C4-2B (cell line): ENCODE measurements around the gene PDE4D.

ENCODE experiments used
- ZFX ChIP-seq: fragments of 450-650 bp; IDR thresholded peaks from 2 replicates; pipeline ENCODE4 v1.6.1; 2017
- TF ChIP-seq, protein P1 (sequence below): fragments of 450-650 bp; conservative IDR thresholded peaks from 2 replicates; pipeline ENCODE4 v1.5.1; 2017; ENCODE audit warnings: mild to moderate bottlenecking

DNA sequence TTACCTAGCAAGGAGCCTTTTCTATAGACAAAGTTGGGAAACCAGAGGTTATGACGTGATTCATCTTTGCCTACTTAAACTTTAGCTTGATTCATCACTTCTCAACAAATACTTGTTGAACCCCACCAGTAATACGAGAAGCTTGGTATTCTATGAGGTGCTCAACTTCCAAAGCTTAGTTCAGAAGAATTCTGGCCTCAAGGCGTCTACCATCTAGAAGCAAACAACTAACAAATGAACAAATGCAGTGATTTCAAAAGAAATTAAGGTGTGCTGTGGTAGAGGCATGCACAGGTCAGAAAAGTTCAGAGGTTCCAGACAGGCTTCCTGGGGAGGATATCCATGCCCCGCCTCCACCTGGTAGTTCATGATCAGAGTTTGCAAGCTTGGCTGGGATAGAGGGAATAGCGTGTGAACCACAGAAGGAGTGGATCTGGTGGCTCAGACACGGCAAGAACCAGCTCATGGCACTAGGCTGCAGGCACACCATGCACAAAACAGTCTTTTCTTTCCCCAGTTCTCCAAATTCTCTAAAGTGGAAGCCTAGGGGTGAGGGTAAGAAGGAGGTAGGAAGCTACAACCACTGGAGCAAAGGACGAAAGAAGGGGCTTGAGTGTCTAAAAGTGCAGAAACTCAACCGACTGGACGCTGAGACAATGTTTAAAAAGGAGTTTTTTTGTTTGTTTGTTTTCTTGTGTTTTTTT lies 837.6 kb downstream of the PDE4D start:
- TF ChIP-seq, protein P1, sequence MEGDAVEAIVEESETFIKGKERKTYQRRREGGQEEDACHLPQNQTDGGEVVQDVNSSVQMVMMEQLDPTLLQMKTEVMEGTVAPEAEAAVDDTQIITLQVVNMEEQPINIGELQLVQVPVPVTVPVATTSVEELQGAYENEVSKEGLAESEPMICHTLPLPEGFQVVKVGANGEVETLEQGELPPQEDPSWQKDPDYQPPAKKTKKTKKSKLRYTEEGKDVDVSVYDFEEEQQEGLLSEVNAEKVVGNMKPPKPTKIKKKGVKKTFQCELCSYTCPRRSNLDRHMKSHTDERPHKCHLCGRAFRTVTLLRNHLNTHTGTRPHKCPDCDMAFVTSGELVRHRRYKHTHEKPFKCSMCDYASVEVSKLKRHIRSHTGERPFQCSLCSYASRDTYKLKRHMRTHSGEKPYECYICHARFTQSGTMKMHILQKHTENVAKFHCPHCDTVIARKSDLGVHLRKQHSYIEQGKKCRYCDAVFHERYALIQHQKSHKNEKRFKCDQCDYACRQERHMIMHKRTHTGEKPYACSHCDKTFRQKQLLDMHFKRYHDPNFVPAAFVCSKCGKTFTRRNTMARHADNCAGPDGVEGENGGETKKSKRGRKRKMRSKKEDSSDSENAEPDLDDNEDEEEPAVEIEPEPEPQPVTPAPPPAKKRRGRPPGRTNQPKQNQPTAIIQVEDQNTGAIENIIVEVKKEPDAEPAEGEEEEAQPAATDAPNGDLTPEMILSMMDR: no peak
- TF ChIP-seq ZFX: no peak
